ENCODE measurements around the gene MACROD2. TPM values are rescaled to one million over a fixed set of nuclear protein-coding genes. Genes with fewer than 3 reads are reported as not detected.
"Not testable (repeated sequence)": the region's sequence is repeated elsewhere in the genome, so short reads cannot be mapped to it uniquely, and the experiment has no call there.

The MACROD2 gene
- total RNA-seq, 1 experiment from 2014 or later = 2.3 TPM

DNA sequence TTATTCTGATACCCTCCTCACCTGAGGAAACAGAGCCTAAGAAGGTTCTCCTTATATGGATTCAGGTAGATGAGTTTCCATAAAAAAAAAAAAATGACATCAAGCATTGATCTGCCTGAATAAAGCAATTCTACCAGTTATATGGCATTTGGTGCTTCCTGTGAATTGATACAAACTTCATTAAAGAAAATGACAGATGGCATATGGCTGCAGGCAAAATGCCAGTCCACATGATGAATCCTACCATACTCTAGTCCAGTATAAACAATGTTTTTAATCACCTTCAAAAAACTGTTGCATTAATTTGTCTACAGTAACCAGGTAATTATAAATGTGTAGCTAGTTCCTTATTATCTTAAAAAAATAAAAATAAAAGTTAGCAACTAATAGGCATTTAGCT is 901.3 kb downstream of the MACROD2 start:
- no peak for DNase-seq (ENCODE audit: low spot score)

DNA sequence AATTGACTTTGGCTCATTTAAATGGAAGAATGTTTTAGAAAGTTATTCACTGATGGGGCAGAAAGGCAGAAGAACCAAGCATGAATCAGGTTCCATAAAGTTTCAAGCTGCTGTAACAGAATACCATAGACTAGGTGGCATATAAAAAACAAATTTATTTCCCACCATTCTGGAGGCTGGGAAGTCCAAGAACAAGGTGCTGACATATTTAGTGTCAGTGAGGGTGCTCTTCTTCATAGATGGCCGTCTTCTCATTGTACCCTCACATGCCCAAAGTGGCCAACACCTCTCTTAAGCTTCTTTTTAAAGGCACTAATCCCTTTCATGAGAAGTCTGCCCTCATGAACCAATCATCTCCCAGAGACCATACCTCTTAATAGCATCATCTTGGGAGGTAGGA is 902.3 kb downstream of the MACROD2 start:
- no peak for DNase-seq (ENCODE audit: low spot score)

DNA sequence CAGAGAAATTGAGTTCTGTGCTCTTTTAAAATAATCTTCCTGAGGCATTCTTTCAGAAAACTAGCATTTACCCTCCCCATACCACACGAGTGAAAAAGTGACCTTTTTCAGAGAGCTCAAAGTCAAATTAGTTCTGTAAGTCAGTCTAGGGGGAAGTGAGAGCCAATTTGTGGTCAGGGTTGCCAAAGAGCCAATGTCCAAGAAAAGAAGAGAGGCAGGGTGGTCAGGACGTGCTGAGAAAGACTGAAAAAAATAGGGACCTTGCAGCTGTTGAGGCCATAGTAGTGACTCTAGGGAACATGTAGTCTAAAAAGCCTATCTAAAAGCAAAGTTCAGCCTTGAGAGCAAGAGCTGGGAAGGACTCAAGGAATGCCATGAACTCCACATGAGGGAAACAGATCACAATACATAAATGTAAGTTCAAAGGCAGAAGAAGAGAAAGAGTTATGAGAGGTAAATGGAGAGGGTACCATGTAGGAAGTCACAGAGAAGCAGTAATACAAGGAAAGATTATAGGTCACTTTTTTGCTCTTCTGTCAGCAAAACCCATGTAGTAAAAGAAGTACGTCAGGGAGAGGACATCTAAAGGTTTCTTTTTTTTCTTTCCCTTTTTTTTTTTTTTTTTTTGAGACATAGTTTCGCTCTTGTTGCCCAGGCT is 907.2 kb downstream of the MACROD2 start:
- no peak for DNase-seq (ENCODE audit: low spot score)

DNA sequence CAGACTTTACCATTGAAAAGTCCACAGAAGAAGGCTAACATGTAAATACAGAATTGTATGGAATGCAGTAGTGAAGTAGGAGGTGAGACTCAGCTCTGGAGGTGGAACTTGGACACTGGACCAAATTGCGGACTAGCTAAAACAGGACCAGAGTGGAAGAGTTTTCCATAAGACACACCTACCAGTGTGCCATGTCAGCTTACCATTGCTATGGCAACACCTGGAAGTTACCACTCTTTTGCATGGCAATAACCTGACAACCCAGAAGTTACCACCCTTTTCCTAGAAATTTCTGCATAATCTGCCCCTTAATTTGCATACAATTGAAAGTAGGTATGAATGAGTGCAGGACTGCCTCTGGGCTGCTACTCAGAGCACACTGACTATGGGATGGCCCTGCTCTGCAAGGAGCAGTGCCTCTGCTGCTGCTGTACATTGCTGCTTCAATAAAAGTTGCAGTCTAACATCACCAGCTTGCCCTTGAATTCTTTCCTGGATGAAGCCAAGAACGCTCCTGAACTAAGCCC is 911.7 kb downstream of the MACROD2 start:
- no peak for DNase-seq (ENCODE audit: low spot score)

DNA sequence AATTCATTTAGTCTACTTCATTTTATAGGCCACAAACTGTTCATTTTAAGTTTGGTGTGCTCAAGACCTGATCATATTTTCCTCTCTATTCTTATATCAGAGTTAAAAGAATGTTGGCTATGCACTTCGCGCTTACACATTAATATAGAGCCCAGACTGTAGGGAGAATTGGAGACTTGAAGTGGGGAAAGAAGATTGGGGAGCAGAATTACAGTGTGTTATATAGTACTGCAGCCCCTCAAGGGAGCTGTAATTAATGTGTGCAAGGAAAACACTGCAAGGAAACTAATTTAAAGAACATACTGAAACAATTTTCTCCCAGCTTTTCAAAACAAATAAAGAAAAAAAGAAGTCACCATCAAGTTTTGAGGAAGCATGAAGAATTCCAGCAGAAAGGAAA is 914.8 kb downstream of the MACROD2 start:
- no peak for DNase-seq (ENCODE audit: low spot score)

DNA sequence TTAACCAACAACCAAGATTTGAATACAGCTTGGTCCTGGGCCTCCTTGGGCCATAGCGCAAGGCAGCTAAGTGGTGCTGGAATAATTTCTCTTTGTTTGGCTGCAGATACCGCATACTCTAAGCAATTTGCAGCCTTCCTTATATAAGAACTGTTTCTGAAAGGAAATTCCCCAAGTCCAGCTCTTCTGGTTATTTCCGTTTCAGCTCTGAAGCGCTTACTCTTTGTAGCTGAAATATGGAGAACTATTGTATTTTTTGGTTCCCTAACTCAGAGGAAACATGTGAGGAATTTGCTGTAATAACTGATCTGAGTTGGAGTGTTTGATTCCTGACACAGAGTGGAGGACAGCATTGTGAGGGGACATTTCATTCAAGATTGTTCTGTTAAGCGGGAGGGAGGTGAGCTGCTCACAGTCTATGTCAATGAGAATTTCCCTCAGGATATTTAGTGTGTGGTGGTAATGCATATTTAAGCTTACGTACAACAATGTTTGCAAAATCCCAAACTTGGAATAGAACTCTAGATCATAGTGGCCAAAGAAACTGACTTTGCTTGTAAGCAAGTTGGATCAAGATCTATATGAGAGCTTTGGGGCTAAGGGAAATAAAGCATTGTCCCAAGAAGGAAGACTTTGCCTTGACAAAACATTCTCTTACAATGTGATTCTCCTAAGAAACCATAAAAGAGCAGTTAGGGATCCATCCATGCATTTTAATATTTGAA is 918.7 kb downstream of the MACROD2 start:
- no peak for DNase-seq (ENCODE audit: low spot score)

DNA sequence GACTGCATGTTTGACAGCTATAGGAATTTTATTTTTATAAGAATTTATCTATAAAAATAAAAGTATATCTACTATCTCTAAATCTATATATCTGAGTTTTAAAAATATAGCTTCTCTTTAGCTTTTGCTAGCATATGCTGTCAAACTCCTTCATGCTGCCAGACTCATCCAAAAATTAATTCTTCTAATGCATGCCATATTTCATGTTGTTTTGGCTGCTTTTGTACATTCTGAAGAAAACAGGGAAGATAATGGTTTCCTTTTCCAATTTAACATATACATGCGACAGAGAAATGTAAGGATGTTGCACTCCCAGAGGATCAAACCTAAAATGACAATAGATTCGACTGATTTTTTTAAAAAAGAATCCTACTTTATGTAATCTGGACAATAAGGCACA is 919.3 kb downstream of the MACROD2 start:
- DNase-seq (ENCODE audit: low spot score) = no peak

DNA sequence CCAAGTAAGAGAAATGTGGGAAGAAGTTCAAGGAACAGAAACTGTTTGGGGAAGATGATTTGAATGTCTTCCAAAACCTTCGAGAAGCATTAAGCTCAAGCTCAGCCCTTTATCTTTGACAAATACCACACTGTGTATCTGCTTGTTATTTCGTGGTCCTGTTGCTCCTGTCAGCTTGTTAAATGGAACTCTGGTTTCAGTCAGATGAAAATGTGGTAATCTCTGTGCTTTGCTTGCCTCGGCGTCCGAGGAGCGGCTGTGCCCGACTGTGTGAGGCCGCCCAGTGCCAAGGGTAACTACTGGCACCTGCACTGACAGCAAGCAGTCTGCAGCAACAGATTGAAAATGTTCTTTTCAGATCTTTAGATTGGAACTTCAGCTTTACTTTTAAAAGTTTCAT is 920.0 kb downstream of the MACROD2 start:
- no peak for DNase-seq (ENCODE audit: low spot score)

DNA sequence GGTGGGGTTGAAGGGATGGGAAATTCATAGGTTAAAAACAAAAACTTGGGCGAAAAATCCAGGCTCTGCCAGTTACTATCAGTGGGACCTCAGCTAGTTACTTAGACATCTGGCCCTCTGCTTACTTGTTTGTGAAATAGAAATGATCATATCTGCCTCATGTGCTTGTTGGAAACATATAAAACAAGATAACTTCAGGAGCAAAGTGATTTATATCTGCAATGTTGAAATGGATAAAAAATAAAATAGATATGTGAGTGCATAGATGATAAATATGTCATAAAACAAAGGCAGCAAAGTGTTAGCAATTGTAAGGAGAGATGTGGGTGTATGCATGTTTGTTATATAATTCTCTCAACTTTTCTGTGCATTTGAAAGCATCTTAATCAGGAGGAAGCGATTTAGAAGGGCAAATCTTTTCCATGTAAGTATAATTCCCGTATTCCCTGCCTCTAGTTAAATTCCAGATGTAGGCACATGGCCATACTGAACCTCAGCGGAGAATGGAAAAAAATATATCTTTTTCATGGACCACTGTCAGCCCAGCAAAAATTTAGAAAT is 921.1 kb downstream of the MACROD2 start:
- DNase-seq (ENCODE audit: low spot score) = no peak

DNA sequence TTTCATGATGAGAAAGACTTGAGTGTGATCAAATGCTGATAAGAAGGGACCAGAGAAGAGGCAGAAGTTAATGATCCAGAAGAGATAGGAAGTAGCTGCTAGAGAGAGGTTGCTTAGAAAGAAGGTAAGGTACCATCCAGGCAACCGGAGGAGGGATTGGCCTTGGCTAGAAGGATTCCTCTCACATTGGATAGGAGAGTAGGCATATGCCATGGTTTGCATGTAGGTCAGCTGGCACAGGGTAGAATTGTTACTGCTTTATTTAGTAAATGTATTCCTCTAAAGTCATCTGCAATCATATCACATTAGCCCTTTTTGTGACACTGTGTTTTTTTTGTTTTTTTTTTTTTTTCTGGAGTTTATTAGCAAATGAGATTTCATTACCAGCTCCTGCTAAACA is 923.0 kb downstream of the MACROD2 start:
- DNase-seq (ENCODE audit: low spot score) = no peak

DNA sequence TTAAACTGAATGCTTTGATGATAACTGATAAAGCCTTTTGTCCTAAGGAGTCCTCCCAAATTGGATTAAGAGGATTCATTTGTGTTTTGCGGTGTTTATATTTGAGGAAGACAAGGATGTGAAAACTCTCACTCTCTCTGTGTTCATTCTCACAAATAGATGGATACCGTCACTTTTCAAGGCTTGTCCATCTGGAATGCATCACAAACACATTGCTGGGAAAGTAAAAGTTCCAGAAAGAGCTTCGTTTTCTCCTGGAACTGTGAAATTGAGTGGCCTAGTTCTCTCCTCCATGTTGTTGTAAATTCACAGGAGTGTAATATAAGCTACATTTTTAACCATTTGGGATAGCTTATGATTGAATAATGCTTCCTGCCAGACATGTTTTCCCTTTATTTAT is 923.7 kb downstream of the MACROD2 start:
- no peak for DNase-seq (ENCODE audit: low spot score)

DNA sequence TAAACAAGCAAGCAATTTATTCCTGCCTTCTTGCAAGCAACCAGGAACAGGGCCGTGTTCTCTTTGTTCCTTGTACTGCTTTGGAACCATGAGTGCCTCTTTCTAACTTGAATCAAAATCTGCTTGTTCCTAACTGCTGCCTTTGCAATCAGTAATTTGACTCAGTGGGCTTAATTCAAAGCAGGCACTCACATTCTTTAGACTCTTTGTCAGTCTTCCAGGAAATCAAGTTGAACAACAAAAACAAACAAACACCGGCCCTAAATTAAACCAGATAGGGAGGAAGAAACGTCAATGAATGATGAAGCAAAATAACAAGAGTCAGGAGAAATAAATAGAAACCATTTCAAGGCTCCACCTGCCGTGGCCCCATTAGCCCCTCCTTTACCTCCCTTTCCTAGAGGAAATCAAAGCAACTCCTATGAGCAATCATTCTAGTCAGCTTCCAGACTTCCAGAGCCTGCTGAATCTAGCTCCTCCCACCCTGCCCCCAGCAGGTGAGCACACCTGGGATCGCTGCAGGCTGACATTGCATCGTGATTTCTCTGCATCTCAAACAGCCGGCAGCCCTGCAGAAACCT is 924.3 kb downstream of the MACROD2 start:
- no peak for DNase-seq (ENCODE audit: low spot score)

DNA sequence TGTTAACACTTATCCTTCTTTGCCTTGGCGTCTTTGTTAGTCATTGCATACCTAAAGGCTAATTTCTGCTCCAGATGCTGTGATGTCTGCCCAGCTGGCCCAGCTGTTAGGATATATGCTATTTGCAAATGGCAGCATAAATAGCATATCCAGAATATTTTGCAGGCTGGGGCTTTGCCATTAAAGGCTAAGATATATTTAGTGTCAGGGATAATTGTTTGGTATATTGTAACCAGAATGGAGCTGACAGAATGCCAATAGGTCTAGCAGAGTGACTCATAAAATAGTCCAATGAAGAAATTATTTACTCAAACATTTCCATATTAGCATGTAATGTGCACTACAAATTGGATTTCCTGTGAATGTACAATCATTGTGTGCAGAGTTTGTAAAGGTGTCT is 926.2 kb downstream of the MACROD2 start:
- DNase-seq (ENCODE audit: low spot score) = no peak

DNA sequence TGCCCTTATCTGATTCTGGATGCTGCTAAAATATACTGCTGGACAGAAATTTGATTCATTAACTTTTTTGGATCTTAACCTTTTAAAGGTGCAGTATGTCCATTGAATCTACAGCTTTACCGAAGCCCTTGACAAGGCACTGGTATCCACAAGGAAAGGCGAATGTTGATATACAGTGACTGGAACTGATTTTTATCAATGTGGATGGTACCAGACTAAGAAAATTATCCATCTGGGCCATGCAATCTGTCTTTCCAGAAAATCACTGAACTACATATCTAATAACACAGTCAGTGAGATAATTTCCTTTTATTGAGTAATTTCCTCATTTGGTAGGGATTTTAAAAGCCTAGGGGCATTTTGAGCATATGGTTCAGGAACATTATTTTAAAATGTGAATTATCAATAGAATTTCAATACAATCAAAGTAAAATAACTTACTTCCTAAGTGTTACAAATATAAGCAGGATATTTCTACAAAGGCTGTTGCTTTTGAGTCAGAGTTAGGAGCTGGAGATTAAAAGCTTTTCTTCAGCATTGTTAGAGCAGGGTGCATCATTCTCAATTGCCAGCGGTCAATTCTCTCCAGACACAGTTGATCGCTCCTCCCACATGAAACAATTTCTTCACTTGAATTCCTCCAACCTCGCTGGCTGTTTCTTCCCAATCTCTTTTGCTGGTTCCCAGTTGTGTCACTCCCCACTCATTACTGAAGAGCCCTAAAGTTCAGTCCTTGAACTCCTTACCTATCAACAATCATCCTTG is 927.4 kb downstream of the MACROD2 start:
- no peak for DNase-seq (ENCODE audit: low spot score)

DNA sequence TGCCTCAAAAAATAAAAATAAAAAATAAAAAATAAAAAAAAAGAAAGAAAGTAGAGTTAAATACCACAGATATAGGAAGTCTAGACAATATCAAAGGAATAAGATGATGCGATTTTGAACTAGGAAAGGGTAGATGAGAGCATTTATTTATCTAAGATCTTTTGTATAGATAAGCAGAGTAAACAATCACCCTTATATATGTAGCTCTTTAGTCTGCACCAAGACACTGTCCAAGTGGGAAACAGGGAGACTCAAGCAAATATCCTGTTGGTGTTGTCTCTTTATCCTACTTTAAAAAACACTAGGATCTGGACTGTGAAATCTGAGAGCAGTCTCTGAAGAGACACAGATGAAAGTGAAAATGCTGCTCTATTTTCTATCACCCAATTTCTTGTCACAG is 929.1 kb downstream of the MACROD2 start:
- DNase-seq (ENCODE audit: low spot score) = no peak

DNA sequence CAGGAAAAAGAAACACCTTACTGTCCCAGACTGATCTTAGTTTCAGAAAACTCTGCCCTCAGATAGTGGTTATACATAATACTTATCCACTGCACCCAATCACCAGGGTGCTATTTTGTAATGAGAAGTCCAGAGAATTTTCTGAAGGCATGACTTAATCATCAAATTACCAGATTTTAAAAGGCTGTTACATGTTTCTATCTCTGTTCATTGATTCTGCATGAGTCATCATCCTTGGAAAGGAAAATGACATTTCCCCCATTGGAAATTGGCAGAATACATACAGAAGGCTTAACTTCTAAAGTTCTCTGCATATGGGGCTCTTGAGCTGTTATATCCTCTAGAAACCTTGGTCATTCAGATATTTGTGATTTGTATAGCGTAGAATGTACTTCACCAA is 930.0 kb downstream of the MACROD2 start:
- no peak for DNase-seq (ENCODE audit: low spot score)

DNA sequence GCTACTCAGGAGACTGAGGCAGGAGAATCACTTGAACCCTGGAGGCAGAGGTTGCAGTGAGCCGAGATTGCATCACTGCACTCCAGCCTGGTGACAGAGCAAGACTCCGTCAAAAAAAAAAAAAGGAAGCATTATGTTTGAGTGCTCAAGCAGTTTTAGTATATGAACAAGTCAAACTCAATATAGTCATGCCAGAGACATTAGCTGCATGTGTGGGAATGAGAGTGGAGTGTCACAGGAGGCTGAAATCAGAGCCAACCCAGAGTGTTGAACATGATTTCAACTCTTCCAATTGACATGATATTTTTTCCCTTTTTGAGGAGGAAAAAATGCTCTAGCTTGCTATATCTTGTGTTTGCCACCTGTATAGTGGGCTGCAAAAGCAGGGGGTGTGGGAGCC is 931.1 kb downstream of the MACROD2 start:
- not testable (repeated sequence) for DNase-seq (ENCODE audit: low spot score)

DNA sequence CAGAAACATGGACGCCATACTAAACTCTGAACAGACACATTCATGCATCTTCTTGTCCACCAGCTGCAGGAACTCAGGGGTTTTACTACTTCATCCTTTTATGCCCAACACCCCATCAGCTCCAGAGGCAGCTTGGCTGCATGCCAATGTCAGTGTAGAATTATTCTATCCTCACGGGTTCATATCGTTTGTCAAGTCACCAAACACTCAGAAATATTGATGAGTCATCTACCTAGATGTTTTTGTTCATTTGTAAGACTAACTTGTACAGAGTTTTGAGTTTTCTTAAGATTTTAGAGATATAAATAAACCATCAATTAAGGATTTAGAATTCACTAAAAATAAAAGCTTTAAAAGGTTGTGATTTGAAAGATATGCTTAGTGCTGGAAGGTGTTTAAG is 932.8 kb downstream of the MACROD2 start:
- DNase-seq (ENCODE audit: low spot score) = no peak

DNA sequence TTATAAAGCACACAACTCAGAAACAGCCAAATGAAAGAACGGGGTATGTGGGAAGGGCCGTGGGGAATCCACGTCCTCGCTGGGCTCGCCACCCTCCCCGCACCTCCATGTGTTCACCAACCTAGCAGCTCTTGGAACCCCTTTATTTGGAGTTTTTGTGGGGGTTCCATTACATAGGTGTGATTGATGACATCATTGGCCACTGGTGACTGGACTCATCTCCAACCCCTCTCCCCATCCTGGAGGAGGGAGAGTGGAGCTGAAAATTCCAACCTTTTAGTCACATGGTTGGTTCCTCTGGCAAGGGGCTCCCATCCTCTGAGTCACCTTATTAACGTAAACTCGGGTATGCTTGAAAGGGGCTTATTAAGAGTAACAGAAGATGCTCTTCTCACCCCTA is 934.1 kb downstream of the MACROD2 start:
- DNase-seq (ENCODE audit: low spot score) = no peak

DNA sequence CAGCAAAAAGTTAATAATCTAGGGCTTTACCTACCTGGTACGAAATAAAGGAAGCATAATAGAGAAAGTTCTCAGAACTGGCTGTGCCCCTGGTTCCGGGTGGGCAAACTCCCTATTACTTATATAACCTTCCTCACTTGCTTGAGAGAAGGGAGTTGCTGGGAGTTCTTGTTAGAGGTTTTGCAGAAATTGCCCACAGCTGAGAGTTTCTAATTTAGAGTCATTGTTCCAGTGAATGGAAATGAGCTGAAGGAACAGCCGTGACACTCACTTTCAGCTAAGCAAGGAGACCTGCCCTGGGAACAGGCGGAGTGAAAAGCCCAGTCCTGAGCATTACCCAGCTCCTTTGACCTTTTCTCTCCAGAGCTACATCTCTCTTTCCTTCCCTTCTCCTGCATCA is 936.7 kb downstream of the MACROD2 start:
- DNase-seq (ENCODE audit: low spot score) = no peak

DNA sequence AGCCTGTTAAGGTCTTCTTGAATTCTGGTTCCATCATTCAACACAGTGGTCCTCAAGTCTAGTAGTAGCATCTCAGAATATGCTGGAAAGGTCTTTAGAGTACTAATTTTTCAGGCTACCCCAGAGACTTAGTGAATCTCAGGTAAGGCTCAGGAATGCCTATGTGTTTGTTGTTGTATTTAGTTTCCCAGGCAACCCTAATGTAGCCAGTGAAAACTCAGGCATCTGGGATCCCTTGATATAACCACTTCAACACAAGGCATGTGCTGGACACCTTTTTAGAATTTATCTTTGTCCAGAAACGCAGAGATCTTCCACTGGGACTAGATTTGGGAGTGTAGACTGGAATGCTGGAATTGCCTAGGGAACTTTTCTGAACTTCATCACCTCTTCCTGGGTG is 940.0 kb downstream of the MACROD2 start:
- DNase-seq (ENCODE audit: low spot score) = no peak

DNA sequence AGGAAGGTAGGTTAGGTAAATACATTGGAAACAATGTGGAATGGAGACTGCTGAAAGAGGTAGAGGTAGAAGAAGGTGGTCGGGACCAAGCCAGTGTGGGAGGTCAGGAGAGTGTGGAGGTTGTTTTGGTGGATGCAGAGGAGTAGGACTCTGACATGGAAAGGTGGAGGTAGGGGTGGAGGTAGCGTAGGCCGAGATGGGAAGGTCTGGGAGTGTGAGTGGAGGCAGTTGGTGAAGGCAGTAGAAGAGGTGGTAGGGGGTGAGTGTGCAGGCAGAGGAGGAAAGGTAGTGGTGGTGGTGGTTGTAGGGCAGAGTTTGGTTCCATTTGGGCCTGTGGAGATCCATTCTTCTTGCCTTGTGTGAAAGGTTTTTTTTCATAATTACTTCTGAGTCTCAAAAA is 941.7 kb downstream of the MACROD2 start:
- no peak for DNase-seq (ENCODE audit: low spot score)

Data from HT-29 (cell line).